Stimulated activated CD4-positive, alpha-beta T cell treated with anti-CD3 and anti-CD28 coated beads, Interleukin-2, amount 100 ng/mL, for 48 hours (primary cell): ENCODE results near the gene KCNIP4.

ENCODE experiments used
- DNase-seq, 2 donors: peaks; one replicate each; pipeline ENCODE4 v3.0.0-alpha.2; 2020

Gene KCNIP4

DNA sequence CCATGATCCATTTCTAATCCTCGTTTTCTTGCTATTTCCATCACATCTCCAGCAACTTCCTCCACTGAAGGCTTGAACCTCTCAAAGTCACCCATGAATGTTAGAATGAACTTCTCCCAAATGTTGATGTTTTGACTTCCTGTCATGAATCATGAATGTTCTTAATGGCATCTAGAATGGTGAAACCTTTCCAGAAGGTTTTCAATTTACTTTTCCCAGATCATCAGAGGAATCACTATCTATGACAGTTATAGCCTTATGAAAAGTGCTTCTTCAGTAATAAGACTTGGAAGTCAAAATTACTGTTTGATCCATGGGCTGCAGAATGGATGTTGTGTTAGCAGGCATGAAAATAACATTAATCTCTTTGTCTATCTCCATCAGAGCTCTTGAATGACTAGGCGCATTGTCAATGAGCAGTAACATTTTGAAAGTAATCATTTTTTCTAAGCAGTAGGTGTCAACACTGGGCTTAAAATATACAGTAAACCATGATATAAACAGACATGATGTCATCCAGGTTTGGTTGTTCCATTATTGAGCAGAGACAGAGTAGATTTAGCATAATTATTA is 268.2 kb downstream of the KCNIP4 start:
- no peak for DNase-seq

DNA sequence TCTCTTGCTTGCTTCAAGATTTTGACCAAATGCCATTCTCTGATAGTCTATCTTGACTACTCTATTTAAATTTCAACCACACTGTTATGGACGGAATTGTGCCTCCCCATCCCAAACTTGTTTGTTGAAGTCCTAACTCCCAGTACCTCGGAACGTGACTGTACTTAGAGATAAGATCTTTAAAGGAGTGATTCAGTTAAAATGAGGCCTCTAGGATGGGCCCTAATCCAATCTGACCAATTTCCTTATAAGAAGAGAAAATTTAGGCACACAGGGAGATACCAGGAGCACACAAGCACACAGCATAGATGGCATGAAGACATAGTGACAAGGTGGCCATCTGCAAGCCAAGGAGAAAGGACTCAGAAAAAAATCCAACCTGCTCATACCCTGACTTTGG is 269.9 kb downstream of the KCNIP4 start:
- no peak for DNase-seq

GRCh38 chr4:21677173-21677572 is 271.4 kb downstream of the KCNIP4 start:
- DNase-seq = no peak

DNA sequence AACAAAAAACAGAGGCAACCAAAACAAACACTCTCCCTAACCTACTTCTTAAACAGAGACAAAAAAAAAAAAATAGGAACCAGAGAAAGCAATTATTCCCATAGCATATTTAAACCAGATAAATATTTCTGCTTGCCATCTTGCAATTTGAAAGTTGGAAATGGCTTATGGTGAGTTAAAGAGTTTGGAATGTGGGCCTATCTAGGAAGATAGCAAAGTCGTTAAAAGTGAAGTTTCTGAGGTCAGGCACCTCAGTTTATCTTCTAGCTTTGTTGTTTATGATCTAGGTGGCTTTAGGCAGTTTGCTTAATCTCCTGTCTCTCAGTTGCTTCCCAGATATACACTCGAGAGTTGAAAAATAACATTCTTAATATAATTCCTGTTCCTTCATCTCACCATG is 284.2 kb downstream of the KCNIP4 start:
- no peak for DNase-seq

DNA sequence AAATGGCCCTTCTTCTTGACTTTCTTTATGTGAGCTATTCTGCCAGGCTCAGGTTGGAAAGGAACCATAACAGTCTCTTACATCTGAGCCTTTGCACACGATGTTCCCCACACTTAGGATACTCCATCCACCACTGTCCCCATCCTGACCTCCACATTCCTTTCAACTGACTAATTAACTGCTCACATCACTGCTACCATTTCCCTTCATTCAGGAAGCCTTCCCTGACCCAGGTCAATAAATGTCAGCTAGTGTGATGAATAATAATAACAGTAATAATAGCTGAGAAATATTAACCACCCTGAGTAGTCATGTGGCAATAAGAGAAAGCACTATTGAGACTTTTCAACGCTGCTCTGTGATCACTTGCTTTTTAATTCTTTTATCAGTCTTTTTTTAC is 291.7 kb downstream of the KCNIP4 start:
- no peak for DNase-seq

GRCh38 chr4:21655031-21655430 is 293.5 kb downstream of the KCNIP4 start:
- DNase-seq = no peak

GRCh38 chr4:21652508-21653231 is 295.9 kb downstream of the KCNIP4 start:
- DNase-seq = no peak

- no peak for DNase-seq
These were observed 299.0 kb downstream of the KCNIP4 start for GRCh38 chr4:21649391-21650090.

GRCh38 chr4:21645776-21646175 is 302.8 kb downstream of the KCNIP4 start:
- no peak for DNase-seq

DNA sequence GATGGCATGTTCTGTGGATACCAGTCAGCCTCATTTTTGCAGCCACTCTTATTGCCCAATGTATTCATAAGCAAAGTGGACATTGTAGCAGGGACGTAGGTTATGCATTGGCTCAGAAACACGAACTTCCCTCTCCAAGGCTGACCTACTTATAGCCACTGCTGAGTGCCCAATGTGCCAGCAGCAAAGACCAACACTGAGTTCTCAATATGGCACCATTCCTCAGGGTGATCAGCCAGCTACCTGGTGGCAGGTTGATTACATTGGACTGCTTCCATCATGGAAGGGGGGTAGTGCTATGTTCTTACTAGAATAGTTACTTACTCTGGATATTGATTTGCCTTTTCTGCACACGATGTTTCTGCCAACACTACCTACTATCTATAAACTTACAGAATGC is 306.9 kb downstream of the KCNIP4 start:
- DNase-seq = no peak

DNA sequence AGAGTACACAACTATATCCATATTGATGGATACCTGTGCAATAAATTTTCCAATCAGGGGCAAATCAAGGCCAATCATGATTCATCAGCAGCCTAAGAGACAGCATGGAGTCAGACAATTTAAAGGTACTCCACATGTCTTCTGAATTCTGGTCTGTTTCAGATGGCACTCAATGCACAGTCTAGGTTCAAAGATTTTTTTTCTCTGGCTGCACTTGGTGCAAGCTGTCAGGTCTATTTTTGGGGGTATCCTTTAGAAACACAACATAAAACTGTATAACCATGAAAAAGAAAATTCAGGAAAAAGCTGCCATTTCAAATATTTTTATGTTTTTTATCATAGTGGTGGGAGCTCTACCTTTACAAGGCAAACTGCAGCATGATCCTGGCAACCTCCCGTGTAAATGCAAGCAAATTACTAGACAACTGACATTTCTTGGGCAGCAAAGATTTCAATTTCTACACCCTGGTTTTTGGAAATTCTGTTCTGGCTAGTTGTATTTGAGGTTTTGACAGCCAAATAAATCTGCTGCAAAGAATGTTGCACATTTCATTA is 310.3 kb downstream of the KCNIP4 start:
- no peak for DNase-seq

DNA sequence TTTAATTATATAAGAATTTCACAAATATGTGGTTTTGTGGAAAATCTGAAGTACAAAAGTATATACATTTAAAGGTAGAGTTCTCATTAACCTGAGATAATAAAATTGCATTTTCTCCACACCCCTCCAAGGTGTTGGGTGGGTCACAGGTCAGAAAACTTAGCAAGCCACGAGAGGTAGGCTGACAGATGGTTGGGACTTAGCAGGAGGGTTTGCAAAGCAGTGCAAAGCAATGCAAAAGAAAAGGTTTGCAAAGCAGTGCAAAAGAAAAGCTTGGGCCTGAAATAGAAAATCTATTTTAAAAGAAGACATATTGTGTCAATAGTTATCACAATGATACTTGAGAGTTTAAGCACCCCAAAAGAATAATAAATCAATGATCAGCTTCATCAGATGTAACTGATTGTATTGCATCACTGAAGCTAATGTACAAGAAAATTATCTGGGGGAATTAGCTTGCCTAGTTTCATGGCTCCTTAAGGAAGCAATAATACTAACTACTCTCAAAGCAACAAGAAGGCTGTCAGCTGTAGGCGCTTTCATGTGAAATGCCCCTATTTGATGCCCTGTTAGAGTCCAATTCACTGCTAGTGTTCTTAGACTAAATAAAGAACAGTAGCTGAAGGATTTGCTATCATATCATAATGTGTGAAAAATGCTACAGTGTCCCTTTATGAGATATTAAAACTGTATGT is 319.5 kb downstream of the KCNIP4 start:
- no peak for DNase-seq

GRCh38 chr4:21628116-21628670 is 320.4 kb downstream of the KCNIP4 start:
- no peak for DNase-seq

DNA sequence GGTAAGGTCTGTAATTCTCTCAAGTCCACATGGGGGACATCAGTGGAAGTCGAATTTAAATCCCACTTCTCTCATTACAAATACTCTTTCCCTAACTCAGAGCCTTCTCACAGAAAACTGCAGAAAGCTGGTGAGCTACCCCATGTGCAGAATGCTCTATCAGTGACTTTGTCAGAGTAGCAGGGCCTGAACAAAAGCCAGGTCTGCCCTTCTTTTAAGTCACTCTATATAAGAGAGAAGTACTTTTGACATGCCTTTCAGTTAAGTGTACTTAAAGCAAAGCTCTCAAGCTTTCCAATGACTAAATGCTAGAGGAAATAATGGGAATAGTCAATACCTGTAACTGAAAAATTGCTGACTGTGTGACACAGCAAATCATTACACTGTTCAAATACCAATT is 323.1 kb downstream of the KCNIP4 start:
- no peak for DNase-seq

- DNase-seq = no peak
These were observed 343.6 kb downstream of the KCNIP4 start for GRCh38 chr4:21605006-21605405.

- DNase-seq = no peak
These were observed 352.1 kb downstream of the KCNIP4 start for GRCh38 chr4:21596521-21596920.

DNA sequence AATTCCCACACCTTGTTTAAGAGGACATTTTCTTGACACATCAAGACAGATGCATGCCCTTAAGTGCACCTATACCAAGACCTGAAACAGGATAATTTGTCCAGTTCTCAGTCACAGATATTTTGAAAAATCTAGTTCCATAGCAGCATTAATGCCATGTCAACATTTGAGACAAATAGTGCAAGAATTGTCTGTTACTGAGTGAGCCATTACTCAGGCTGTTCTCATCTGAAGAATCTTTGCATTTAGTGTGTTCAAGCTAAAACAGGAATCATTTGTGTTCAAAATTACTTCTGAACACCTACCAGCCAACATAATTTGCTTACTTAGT is 354.9 kb downstream of the KCNIP4 start:
- no peak for DNase-seq

- DNase-seq = no peak
These were observed 355.5 kb downstream of the KCNIP4 start for GRCh38 chr4:21592970-21593670.

DNA sequence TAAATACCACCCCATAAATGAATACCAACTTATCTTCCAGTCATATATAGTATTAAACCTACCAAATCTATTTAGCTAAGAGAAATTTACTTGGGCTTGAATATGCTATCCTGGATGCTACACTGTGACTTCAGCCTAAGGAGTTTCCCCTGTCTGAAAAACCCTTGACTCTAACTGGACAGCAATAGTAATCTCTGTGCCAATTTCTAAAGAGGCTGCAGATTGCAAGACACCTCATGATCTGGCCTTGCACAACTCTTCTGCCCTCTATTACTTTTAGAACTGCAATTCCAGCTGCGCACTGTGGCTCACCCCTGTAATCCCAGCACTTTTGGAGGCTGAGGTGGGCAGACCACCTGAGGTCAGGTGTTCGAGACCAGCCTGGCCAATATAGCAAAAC is 371.5 kb downstream of the KCNIP4 start:
- no peak for DNase-seq

- DNase-seq = no peak
These were observed 377.5 kb downstream of the KCNIP4 start for GRCh38 chr4:21571100-21571499.

DNA sequence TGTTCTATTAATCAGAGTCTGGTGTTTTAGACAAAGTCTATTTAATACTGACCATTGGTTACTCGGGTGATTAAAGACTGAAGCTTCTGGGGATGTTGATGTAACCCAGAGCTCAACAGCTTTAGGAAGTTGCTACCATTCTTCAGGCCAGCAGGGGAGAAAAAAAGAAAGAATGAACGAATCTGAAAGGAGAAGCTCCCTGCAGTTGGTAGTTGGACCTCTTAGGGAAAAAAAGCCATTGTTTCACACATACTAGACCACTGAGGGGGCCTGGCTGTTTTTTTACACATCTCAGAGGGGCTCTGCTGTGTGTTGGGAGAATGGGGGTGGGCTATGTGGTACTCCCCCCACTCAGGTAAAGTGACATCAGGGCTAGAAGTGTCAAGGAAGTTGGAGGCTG is 378.9 kb downstream of the KCNIP4 start:
- DNase-seq = no peak

DNA sequence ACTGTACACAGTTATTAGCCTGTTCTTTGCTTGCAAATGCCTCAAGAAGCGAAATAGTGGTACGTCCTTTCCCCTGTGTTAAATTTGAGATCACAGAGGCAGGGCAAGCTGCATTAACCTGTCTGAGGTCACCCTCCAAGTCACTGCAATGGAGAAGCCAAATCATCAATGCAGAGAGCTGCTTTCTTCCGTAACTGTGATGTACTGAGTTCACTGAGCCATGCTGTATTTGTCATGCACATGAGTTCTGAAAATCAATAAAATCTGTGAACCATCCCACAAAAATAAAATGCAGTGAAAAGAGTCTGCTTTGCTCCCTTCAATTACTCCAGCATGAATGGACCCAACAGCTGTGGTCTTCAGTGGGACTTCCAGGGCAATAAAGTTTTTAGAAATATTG is 393.5 kb downstream of the KCNIP4 start:
- no peak for DNase-seq

- no peak for DNase-seq
These were observed 394.1 kb downstream of the KCNIP4 start for GRCh38 chr4:21554500-21554899.
